Adrenal gland (tissue), 12 donors: ENCODE data around the gene MAD1L1. TPM values are rescaled to one million over a fixed set of nuclear protein-coding genes. Genes with fewer than 3 reads are reported as not detected.

Experiments used
- DNase-seq, 7 donors: peaks; one replicate each; pipeline ENCODE4 v3.0.0-alpha.2; 2019 to 2020
- H3K27ac ChIP-seq, 5 donors: fragments of 200-600 bp; sonication (generic) in 4 of 5; 1 replicate in 3 of 5; 2 replicates in 2 of 5; pipeline versions ENCODE4 v1.5.1 to v1.8.0; 2016 to 2020; ENCODE audit warnings: mild to moderate bottlenecking in 1 of 5
- H3K27me3 ChIP-seq: fragments of 200-600 bp; 2 replicates; pipeline ENCODE4 v1.8.0; 2021
- H3K36me3 ChIP-seq, 2 donors: fragments of 200-600 bp; replicated peaks in 1 of 2; 1 replicate in 1 of 2; 2 replicates in 1 of 2; pipeline versions ENCODE4 v1.5.1 to v1.8.0; 2018 to 2022
- H3K4me1 ChIP-seq, 2 donors: fragments of 200-600 bp; replicated peaks in 1 of 2; 1 replicate in 1 of 2; 2 replicates in 1 of 2; pipeline versions ENCODE4 v1.5.1 to v1.8.0; 2018 to 2021
- H3K4me3 ChIP-seq, 4 donors: fragments of 200-600 bp; sonication (generic) in 3 of 4; one replicate each; pipeline ENCODE4 v1.5.1; 2016 to 2018
- H3K9me3 ChIP-seq, 3 donors: fragments of 200-600 bp; sonication (generic) in 1 of 3; replicated peaks in 1 of 3; 1 replicate in 2 of 3; 2 replicates in 1 of 3; pipeline versions ENCODE4 v1.5.1 to v1.8.0; 2016 to 2021
- POLR2A ChIP-seq, 2 donors: fragments of 450-650 bp; IDR thresholded peaks; one replicate each; pipeline ENCODE4 v1.6.1; 2017; ENCODE audit warnings: antibody characterized with exemption in 2 of 2, mild to moderate bottlenecking in 2 of 2, moderate library complexity in 1 of 2
- WGBS, 4 donors: extraction: QIAGEN DNeasy Blood & Tissue Kit in 2 of 4; methylation state at CpG; one replicate each; pipeline versions ENCODE4 v1.1.5 to v1.1.7; 2013 to 2017; 5-methylcytosine and 5-hydroxymethylcytosine counted together
- intact Hi-C, 2 donors: fragments of 100-400 bp; cut with DNase I; formaldehyde crosslinking; loops; one replicate each; pipeline versions ENCODE4 v1.14.1 to v1.15.0; 2022 to 2023
- polyA plus RNA-seq, 3 donors: library from polyadenylated mRNA; stranded (reverse); fragments of 200-250 nt in 2 of 3; fragments of 350-450 nt in 1 of 3; fragmentation: Illumina TruSeq in 1 of 3; extraction: RNeasy Lipid Tissue Mini Kit (QIAGEN cat#74804) in 1 of 3; gene quantifications; one replicate each; pipeline ENCODE4 v1.2.3, GENCODE V29; 2013 to 2014
- total RNA-seq, 9 donors: library from RNA; depleted of rRNA in 4 of 9; stranded (reverse); fragments of >200 nt in 4 of 9; fragments of 120-200 nt in 1 of 9; fragmentation: NEBNext Ultra II Directional in 1 of 9; extraction: Animal tissue kit (Norgen Biotek cat#: 25700) in 1 of 9; gene quantifications; one replicate each; pipeline versions ENCODE4 v1.1.0 to v1.2.4, GENCODE V29; 2013 to 2023
- TF ChIP-seq, protein P1 (sequence below), 6 experiments: fragments of 450-650 bp in 4 of 6; fragments of 200-600 bp in 2 of 6; sonication (generic) in 1 of 6; IDR thresholded peaks; 1 replicate in 5 of 6; 2 replicates in 1 of 6; pipeline versions ENCODE4 v1.5.1 to v1.8.0; 2016 to 2021; ENCODE audit warnings: antibody characterized with exemption in 6 of 6, mild to moderate bottlenecking in 2 of 6, moderate library complexity in 1 of 6
- donor health status: healthy with polysubstance abuse.
- donor health status: Bipolar disorder and iron deficiency.
- donor health status: DM: yes; HTN: yes; CAD: no.
- donor health status: DM: no; HTN: no; CAD: no.
- donor health status: DM: no; HTN: no; CAD: no.
- donor health status: DM: yes; HTN: yes; CAD: no.

MAD1L1 gene
- total and polyA plus RNA-seq, 12 donors = 6.7 to 87.7 (median 28.9) TPM

DNA sequence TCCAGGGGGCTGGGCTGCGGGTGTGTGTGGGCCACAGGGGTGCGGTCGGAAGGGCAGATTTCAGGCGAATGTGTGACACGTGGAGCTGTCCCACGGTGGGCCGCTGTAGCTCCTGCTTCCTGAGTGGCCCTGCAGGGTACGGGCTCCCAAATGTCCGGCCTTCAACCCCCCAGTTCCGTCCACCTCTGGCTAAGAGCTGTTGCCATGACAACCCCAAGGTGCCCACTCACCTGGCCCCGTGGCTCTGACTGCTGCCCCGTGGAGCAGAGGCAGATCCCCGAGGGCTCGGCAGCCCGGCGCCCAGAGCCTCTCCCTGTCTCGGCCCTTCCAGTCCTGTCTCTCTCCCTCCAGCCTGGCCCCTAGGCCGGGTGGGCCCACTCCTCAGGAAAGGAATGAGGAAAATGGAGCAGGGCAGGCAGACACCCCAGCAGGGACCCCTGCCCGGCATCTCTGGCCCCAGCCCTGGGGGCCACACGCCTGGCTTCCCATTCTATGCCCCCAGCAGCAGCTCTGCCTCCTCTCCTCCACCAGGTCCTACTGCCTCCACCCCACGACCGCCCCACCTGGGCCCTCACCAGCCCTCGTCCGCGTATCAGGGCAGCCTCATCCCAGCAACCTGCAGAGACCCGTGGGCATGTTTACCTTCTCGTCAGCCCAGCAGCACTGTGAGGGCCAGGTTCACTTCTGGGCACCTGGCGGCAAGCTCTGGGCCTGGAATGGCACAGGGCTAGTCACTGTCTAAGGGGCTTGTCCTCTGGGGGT lies 347.1 kb downstream of the MAD1L1 start:
- H3K9me3 ChIP-seq = no peaks in the 10 kb centered on the region
- no peaks in the 10 kb centered on the region for H3K36me3 ChIP-seq
- H3K27ac ChIP-seq = no peak overlapping the region
- WGBS, 4 donors = 92 to 96% (median 95%) methylated on average over 10 to 28 of the region's 28 CpGs
- no peaks in the 10 kb centered on the region for H3K27me3 ChIP-seq
- H3K4me1 ChIP-seq = no peaks in the 10 kb centered on the region
- intact Hi-C loops = no loop called here
- no peak for TF ChIP-seq POLR2A (IDR thresholded peaks at IDR 0.05)
- H3K4me3 ChIP-seq = no peak overlapping the region
- no peak for DNase-seq

DNA sequence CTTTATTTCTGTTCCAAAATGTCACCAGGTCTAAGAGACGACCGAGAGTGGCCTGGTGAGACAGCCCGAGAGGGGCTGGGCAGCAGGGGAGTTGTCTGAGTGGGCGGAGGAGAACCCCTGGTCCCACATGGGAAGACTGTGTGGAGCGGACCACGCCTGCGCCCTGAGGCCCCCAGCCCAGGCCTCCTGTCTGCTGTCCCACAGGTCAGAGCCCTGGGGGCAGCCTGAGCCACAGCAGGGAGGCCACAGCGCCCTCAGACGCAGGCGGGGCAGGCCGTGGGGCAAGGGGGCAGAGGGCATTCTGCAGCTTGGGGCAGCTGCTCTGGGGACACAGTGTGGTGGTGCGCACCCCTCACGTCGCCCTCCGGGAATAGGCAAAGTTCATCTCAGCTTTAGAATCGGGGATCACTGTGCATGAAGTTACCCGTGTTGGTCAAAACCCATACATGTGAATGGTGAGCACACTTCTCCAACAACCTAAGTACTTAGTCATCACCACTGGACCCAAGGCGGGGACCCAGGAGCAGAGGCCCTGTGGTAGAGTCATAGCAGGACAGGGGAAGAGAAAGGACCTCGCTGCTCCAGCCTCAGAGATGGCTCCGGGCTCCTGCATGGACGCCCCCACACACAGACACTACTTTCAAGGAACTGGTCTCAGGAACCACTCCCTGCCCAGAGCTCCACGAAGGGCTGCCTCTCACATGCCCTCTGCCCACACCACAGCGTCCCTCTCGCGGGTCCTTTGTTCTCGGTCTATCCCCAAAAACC lies 348.0 kb downstream of the MAD1L1 start:
- no peak for TF ChIP-seq POLR2A (IDR thresholded peaks at IDR 0.05)
- TF ChIP-seq, protein P1, sequence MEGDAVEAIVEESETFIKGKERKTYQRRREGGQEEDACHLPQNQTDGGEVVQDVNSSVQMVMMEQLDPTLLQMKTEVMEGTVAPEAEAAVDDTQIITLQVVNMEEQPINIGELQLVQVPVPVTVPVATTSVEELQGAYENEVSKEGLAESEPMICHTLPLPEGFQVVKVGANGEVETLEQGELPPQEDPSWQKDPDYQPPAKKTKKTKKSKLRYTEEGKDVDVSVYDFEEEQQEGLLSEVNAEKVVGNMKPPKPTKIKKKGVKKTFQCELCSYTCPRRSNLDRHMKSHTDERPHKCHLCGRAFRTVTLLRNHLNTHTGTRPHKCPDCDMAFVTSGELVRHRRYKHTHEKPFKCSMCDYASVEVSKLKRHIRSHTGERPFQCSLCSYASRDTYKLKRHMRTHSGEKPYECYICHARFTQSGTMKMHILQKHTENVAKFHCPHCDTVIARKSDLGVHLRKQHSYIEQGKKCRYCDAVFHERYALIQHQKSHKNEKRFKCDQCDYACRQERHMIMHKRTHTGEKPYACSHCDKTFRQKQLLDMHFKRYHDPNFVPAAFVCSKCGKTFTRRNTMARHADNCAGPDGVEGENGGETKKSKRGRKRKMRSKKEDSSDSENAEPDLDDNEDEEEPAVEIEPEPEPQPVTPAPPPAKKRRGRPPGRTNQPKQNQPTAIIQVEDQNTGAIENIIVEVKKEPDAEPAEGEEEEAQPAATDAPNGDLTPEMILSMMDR (IDR thresholded peaks at IDR 0.05) = no peak
- H3K27me3 ChIP-seq = no peaks in the 10 kb centered on the region
- WGBS, 4 donors = 86 to 97% (median 94%) methylated on average over 12 to 26 of the region's 26 CpGs
- H3K9me3 ChIP-seq = no peaks in the 10 kb centered on the region
- no peak for DNase-seq
- no peaks in the 10 kb centered on the region for H3K36me3 ChIP-seq
- H3K4me1 ChIP-seq = no peaks in the 10 kb centered on the region
- H3K27ac ChIP-seq = no peak overlapping the region
- intact Hi-C loops = no loop called here
- no peak overlapping the region for H3K4me3 ChIP-seq

DNA sequence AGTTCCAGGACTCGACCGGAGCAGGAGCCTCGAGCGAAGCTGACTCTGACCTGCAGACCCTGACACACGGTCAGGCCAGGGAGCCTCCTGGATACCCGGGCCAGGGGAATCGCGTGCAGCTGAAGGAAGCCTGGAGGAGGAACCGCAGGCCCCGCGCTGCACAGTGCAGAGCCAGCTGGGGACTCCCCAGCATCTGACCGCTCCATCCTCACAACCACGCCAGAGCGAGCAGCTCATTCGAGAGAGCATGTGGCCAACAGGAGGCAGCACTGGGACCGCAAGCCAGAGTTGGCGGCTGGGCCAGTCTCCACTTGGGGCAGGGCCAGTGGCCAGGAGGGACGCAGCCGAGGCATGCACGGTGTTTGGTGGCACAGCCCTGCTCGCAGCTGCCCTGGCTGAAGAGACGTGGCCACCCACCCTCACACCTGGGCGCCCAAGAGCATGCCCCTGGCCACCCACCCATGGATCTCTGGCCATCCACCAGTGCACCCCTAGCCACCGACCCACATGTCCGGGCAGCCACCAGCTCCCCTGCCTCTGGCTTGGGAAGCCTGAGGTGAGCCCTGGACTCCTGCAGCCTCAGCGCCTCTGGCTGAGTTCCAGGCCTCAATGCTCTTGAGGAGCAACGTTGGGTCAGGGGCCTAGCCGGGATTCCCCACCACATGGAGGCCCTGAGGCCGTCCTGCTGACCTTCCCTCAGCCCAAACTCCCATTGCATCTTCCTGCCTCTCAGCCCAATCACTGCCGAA lies 348.7 kb downstream of the MAD1L1 start:
- no peak overlapping the region for H3K4me3 ChIP-seq
- no peaks in the 10 kb centered on the region for H3K9me3 ChIP-seq
- no peak overlapping the region for H3K27ac ChIP-seq
- H3K36me3 ChIP-seq = no peaks in the 10 kb centered on the region
- H3K4me1 ChIP-seq = no peaks in the 10 kb centered on the region
- no peak for DNase-seq
- 87 to 92% (median 90%) methylated on average over 10 to 30 of the region's 30 CpGs for WGBS, 4 donors
- H3K27me3 ChIP-seq = no peaks in the 10 kb centered on the region
- intact Hi-C loops = no loop called here
- TF ChIP-seq POLR2A (IDR thresholded peaks at IDR 0.05) = no peak

DNA sequence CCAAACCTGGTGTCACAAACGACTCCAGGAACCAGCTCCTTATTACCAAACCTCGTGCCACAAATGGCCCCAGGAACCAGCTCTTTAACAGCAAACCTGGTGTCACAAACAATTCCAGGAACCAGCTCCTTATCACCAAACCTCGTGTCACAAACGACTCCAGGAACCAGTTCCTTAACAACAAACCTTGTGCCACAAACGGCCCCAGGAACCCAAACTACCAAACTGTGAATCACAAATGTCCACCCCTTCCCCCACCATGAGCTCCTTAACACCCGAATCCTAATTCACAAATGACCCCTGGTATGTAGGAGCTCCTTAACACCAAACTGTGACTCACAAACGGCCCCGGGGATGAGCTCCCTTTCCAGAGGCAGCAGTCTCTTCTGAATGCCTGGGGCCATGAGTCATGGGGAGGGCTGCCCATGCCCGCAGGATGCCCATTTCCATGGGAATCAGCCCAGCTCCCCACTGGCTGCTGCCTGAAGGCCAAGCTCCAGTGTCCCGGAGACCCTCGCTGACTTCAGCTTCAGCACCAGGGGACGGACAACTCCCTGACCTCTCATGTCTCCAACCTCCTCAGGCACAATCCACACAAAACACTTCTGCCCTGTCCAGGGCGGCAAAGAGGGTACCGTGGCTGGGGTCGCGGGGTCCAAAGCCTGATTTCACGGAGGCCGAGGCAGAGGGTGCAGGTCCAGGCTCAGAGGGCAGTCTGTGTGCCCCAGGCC lies 349.5 kb downstream of the MAD1L1 start:
- no peaks in the 10 kb centered on the region for H3K4me1 ChIP-seq
- 48 to 56% (median 50%) methylated on average over 7 to 18 of the region's 18 CpGs for WGBS, 4 donors
- H3K4me3 ChIP-seq = no peak overlapping the region
- no peaks in the 10 kb centered on the region for H3K9me3 ChIP-seq
- intact Hi-C loops = no loop called here
- H3K36me3 ChIP-seq = no peaks in the 10 kb centered on the region
- no peaks in the 10 kb centered on the region for H3K27me3 ChIP-seq
- TF ChIP-seq, protein P1 (IDR thresholded peaks at IDR 0.05) = no peak
- no peak overlapping the region for H3K27ac ChIP-seq
- peak; percentile 32 to 84 (median 81) for DNase-seq
